ENCODE data around the gene TMEM179B. TPM values are rescaled to one million over a fixed set of nuclear protein-coding genes. Genes with fewer than 3 reads are reported as not detected.
"Not testable (repeated sequence)": the region's sequence is repeated elsewhere in the genome, so short reads cannot be mapped to it uniquely, and the experiment has no call there.

TMEM179B gene
- total RNA-seq, 6 experiments from 2014 or later, result 47.2 to 66.3 (median 52.7) TPM

DNA sequence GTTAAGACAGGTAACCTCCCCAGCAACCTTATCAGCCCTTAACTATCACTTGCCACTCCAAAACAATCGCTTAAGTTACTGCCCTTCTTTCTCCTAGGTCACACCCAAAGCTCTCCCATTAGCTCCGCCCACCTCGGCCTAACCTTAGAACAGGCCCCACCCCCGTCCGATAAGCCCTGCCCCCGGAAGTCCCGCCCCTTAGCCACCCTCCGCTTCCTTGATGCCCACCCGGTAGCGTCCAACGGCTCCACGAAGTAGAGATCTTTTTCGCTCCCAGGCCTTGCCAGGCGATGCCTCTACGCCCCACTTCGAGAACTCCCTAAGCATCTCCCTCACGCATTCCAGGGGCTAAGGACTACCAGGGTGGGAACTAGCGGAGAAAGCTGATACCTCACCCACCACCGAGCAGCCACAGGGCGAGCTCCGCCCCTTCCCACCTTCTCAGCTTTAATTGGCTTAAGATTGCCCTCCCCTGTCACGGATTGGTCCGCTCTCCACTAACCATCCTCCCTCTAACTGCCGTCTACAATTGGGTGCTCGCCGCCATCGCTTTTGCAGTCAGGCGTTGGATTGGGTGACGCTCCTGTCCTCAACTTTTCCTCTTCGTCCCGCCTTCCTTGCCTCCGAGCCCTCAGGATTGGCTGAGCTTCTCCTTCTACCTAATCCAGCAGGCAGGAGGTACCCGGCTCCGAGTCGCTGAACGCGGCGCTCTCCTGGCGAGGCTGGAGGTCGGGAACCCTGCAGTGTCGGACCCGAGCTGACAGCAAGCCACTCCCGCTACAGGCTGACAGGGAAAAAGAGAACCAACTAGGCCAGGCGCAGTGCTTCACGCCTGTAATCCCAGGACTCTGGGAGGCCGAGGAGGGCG is 33.2 kb upstream of the TMEM179B start, which contains the start of gene ZBTB3:
ZBTB3 (minus strand) TSS at position 425 of the 868 bp plus-strand sequence. CDS start 496 bp downstream, outside the sequence.
- peak; percentile 99 for DNase-seq
- Mint-ChIP-seq H3K4me1 (ENCODE audit: low read depth) (peaks cover 5% of the 10 kb centered on the region; the same call in 1 of the 2 replicates), H3K36me3 (ENCODE audit: low read depth) (peaks cover 8% of the 10 kb centered on the region; the same call in 1 of the 2 replicates), H3K27ac (peak within 1 kb of the TSS; percentile 98), H3K4me3 (peak within 1 kb of the TSS; percentile 99), H3K9me3 (no peaks in the 10 kb centered on the region), H3K27me3 (ENCODE audit: insufficient read depth) (peaks cover 6% of the 10 kb centered on the region)
- TF ChIP-seq, protein P1, sequence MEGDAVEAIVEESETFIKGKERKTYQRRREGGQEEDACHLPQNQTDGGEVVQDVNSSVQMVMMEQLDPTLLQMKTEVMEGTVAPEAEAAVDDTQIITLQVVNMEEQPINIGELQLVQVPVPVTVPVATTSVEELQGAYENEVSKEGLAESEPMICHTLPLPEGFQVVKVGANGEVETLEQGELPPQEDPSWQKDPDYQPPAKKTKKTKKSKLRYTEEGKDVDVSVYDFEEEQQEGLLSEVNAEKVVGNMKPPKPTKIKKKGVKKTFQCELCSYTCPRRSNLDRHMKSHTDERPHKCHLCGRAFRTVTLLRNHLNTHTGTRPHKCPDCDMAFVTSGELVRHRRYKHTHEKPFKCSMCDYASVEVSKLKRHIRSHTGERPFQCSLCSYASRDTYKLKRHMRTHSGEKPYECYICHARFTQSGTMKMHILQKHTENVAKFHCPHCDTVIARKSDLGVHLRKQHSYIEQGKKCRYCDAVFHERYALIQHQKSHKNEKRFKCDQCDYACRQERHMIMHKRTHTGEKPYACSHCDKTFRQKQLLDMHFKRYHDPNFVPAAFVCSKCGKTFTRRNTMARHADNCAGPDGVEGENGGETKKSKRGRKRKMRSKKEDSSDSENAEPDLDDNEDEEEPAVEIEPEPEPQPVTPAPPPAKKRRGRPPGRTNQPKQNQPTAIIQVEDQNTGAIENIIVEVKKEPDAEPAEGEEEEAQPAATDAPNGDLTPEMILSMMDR (IDR thresholded peaks at IDR 0.05), result no peak

DNA sequence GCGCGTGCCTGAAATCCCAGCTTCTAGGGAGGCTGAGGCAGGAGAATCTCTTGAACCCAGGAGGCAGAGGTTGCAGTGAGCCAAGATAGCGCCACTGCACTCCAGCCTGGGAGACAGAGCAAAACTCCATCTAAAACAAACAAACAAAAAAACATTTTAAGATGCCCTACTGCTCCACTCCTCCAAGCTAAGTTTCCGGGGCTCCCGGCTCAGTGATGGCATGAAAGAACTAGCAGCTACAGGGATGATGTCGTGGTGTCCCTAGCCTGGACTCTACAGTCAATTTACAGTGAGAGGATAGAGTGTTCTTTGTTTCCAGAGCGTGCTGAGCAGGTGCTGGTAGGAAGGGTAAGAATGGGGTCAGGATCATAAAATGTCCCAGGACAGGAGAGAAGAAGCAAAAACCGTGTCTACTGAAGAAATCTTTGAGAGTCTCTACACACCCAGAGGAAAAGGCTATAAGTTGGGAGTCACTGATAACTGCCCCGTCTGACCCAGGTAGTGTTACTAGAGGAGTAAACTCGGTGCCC is 32.1 kb upstream of the TMEM179B start:
- no peak for DNase-seq
- H3K4me3 Mint-ChIP-seq, result no peak overlapping the region
- TF ChIP-seq, protein P1 (IDR thresholded peaks at IDR 0.05), result no peak
- H3K36me3 Mint-ChIP-seq (ENCODE audit: low read depth), result peaks cover 4% of the 10 kb centered on the region; the same call in 1 of the 2 replicates
- H3K27me3 Mint-ChIP-seq (ENCODE audit: insufficient read depth), result peaks cover 6% of the 10 kb centered on the region
- no peaks in the 10 kb centered on the region for H3K9me3 Mint-ChIP-seq
- H3K4me1 Mint-ChIP-seq (ENCODE audit: low read depth), result peaks cover 5% of the 10 kb centered on the region; the same call in 1 of the 2 replicates
- no peak overlapping the region; the same call in 1 of the 2 replicates for H3K27ac Mint-ChIP-seq

DNA sequence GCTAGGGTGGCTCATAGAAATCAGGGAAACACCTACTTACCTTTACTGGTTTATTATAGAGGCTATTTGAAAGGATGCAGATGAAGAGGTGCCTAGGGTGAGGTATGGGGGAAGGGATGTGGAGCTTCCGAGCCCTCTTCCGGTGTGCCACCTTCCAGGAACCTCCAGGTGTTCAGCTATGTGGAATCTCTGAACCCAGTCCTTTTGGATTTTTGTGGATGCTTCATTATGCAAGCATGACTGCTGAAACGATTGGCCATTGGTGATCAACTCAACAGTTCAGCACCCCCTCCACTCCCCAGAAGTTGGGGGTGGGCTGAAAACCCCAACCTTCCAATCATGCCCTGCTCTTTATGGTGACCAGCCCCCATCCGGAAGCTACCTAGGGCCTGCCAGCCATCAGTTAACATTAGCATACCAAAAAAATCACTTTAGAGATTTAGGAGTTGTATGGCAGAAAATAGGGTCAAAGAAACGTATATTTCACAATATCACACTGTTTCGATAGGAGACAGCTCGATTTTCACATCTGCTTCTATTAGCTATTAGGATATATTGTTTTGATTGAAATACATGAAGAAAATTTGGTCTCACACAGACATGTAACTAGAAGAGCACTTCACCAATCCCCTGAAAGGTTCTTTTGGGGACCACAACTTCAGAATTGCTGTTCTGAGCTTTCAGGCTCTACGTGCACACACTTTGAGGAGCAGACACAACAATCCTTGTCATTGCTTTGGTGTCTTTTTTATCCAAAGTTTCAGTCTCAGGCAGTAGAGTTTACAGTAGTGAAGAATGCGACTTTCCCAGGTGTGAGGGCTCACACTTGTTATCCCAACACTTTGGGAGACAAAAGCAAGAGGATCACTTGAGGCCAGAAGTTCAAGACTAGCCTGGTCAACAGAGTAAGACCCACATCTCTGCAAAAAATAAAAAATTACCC is 29.1 kb upstream of the TMEM179B start:
- H3K27ac Mint-ChIP-seq, result no peak overlapping the region
- peaks cover 6% of the 10 kb centered on the region for H3K27me3 Mint-ChIP-seq (ENCODE audit: insufficient read depth)
- H3K4me3 Mint-ChIP-seq, result no peak overlapping the region
- no peak for DNase-seq
- H3K36me3 Mint-ChIP-seq (ENCODE audit: low read depth), result peaks cover 4% of the 10 kb centered on the region
- peaks cover 22% of the 10 kb centered on the region for H3K4me1 Mint-ChIP-seq (ENCODE audit: low read depth)
- TF ChIP-seq, protein P1 (IDR thresholded peaks at IDR 0.05), result no peak
- H3K9me3 Mint-ChIP-seq, result no peaks in the 10 kb centered on the region

DNA sequence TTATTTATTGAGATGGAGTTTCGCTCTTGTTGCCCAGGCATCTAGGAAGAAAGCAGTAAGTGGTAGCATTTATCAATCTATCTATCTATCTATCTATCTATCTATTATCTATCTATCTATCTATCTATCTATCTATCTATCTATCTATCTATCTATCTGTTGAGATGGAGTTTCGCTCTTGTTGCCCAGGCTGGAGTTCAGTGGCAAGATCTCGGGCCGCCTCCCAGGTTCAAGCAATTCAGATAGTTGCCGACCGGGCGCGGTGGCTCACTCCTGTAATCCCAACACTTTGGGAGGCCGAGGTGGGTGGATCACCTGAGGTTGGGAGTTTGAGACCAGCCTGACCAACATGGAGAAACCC is 26.4 kb upstream of the TMEM179B start:
- H3K27ac Mint-ChIP-seq, result peak overlapping the region; percentile 59; the same call in 1 of the 2 replicates
- not testable (repeated sequence) for DNase-seq
- H3K4me3 Mint-ChIP-seq, result peak overlapping the region; percentile 97

DNA sequence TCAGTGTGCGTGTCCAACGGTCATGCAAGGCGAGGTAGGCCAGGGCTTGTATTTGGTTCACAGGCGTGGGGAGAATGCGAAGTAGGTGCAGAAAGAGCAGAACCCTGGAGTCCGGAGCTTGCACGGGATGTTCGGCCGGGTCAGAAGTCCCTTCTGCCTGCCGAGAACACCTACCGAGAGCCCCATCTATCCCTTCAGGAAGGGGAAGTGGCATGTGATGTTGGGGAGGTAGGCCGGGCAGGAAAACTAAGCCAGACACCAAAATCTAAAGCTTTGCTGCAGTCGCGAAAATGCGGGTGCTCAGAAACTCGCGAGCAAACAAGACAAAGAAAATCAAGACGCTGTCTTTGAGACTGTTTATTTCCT is 16.4 kb upstream of the TMEM179B start:
- peaks cover 21% of the 10 kb centered on the region for H3K36me3 Mint-ChIP-seq (ENCODE audit: low read depth)
- H3K27me3 Mint-ChIP-seq (ENCODE audit: insufficient read depth), result no peaks in the 10 kb centered on the region; the same call in 1 of the 2 replicates
- peak overlapping the region; percentile 93 for H3K4me3 Mint-ChIP-seq
- TF ChIP-seq, protein P1 (IDR thresholded peaks at IDR 0.05), result no peak
- peak overlapping the region; percentile 95 for H3K27ac Mint-ChIP-seq
- H3K9me3 Mint-ChIP-seq, result no peaks in the 10 kb centered on the region
- H3K4me1 Mint-ChIP-seq (ENCODE audit: low read depth), result peaks cover 22% of the 10 kb centered on the region
- no peak for DNase-seq

More for the DNA sequence above, 26.4 kb upstream of the TMEM179B start:
- peaks cover 16% of the 10 kb centered on the region for H3K4me1 Mint-ChIP-seq (ENCODE audit: low read depth)
- not testable (repeated sequence) for H3K9me3 Mint-ChIP-seq; H3K27me3 Mint-ChIP-seq (ENCODE audit: insufficient read depth); H3K36me3 Mint-ChIP-seq (ENCODE audit: low read depth)
